Upper lobe of right lung (tissue), 1 donor: ENCODE results near the gene CST11. TPM values are rescaled to one million over a fixed set of nuclear protein-coding genes. Genes with fewer than 3 reads are reported as not detected.
"Not testable (repeated sequence)": the region's sequence is repeated elsewhere in the genome, so short reads cannot be mapped to it uniquely, and the experiment has no call there.

ENCODE experiments used
- ATAC-seq: fragments of 200-7000 bp; cut with Tn5 transposase; one replicate; pipeline ENCODE4 v1.9.1; 2020; ENCODE audit warnings: mild to moderate bottlenecking, moderate library complexity
- DNase-seq: peaks from one replicate; pipeline ENCODE4 v3.0.0-alpha.2; 2020
- H3K27ac ChIP-seq: fragments of 200-600 bp; one replicate; pipeline ENCODE4 v1.8.0; 2022
- H3K27me3 ChIP-seq: fragments of 200-600 bp; one replicate; pipeline ENCODE4 v1.8.0; 2022; ENCODE audit warnings: mild to moderate bottlenecking
- H3K36me3 ChIP-seq: fragments of 200-600 bp; one replicate; pipeline ENCODE4 v1.8.0; 2022
- H3K4me1 ChIP-seq: fragments of 200-600 bp; one replicate; pipeline ENCODE4 v1.8.0; 2022
- H3K4me3 ChIP-seq: fragments of 200-600 bp; one replicate; pipeline ENCODE4 v1.8.0; 2022; ENCODE audit warnings: mild to moderate bottlenecking
- H3K9me3 ChIP-seq: fragments of 200-600 bp; one replicate; pipeline ENCODE4 v1.8.0; 2022
- CTCF ChIP-seq: fragments of 200-600 bp; IDR thresholded peaks from one replicate; pipeline ENCODE4 v1.8.0; 2022; ENCODE audit warnings: antibody characterized with exemption
- intact Hi-C: fragments of 100-400 bp; cut with DNase I; formaldehyde crosslinking; loops from one replicate; pipeline ENCODE4 v1.11.0; 2022
- total RNA-seq: library from RNA; stranded (reverse); fragmentation: NEBNext Ultra II Directional; extraction: Animal tissue kit (Norgen Biotek cat#: 25700); gene quantifications from one replicate; pipeline ENCODE4 v1.2.1, GENCODE V29; 2021
- donor health status: DM: no; HTN: yes; CAD: no; lungs with severe emphysema.

The CST11 gene
- total RNA-seq, 1 donor from 2014 or later, result not detected

DNA sequence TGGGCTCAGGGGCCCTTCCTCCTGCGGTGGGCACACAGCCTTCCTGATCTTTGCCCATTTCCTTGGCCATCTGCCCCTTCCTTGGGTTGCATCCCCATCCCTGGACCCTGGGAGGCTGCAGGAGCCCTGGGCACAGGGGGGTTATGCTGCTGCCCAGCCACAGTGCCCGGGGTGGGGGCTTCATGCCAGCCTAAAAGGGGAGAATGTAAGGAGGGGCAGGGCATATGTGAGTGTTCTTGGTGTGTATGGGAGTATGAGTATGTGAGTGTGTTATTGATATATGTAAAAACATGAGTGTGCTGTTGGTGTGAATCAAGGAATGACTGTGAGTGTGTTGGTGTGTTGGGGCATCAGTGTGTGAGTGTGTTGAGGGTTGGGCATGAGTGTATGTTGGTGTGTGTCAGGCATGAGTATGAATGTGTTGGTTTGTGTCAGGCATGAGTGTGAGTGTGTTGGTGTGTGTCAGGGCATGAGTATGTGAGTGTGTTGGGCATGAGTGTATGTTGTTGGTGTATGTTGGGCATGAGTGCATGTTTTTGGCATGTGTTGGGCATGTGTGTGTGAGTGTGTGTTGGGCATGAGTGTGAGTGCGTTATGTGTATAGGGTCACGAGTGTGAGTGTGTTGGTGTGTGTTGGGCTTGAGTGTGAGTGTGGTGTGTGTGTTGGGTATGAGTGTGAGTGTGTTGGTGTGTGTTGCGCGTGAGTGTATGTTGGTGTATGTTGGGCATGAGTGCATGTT is 23.5 kb upstream of the CST11 start:
- no peaks in the 10 kb centered on the region for H3K4me1 ChIP-seq
- DNase-seq, result no peak
- H3K27me3 ChIP-seq, result no peaks in the 10 kb centered on the region
- TF ChIP-seq CTCF, result no peak
- H3K36me3 ChIP-seq, result no peaks in the 10 kb centered on the region
- ATAC-seq, result peak; percentile 22
- no peaks in the 10 kb centered on the region for H3K9me3 ChIP-seq
- H3K27ac ChIP-seq, result no peak overlapping the region
- intact Hi-C loops, result no loop called here
- H3K4me3 ChIP-seq, result no peak overlapping the region

- Histone ChIP-seq H3K9me3 (no peaks in the 10 kb centered on the region), H3K36me3 (no peaks in the 10 kb centered on the region), H3K4me1 (no peaks in the 10 kb centered on the region), H3K4me3 (no peak overlapping the region), H3K27me3 (no peaks in the 10 kb centered on the region), H3K27ac (no peak overlapping the region)
- intact Hi-C loops, result no loop called here
- DNase-seq (no peak), ATAC-seq (peak; percentile 35)
- no peak for TF ChIP-seq CTCF
These were observed 22.7 kb upstream of the CST11 start for GRCh38 chr20:23475395-23475794.

- H3K9me3 ChIP-seq, H3K27ac ChIP-seq, H3K4me3 ChIP-seq, DNase-seq, H3K27me3 ChIP-seq, H3K36me3 ChIP-seq, intact Hi-C loops, H3K4me1 ChIP-seq, ATAC-seq: not testable (repeated sequence)
These were observed 20.6 kb upstream of the CST11 start for GRCh38 chr20:23473293-23473692.

GRCh38 chr20:23472306-23472705 is 19.6 kb upstream of the CST11 start:
- DNase-seq, result not testable (repeated sequence)

GRCh38 chr20:23466961-23467360 is 14.3 kb upstream of the CST11 start:
- intact Hi-C loops, H3K4me1 ChIP-seq, H3K36me3 ChIP-seq, H3K4me3 ChIP-seq, H3K27me3 ChIP-seq, DNase-seq, ATAC-seq, H3K27ac ChIP-seq: not testable (repeated sequence)
- peaks cover 12% of the 10 kb centered on the region for H3K9me3 ChIP-seq

More at GRCh38 chr20:23472306-23472705, 19.6 kb upstream of the CST11 start:
- H3K36me3 ChIP-seq, H3K27me3 ChIP-seq, H3K27ac ChIP-seq, H3K9me3 ChIP-seq, H3K4me1 ChIP-seq, ATAC-seq, intact Hi-C loops, H3K4me3 ChIP-seq: not testable (repeated sequence)

GRCh38 chr20:23461180-23461579 is 8.5 kb upstream of the CST11 start:
- H3K9me3 ChIP-seq, result no peaks in the 10 kb centered on the region
- ATAC-seq (no peak), DNase-seq (no peak)
- no peaks in the 10 kb centered on the region for H3K27me3 ChIP-seq
- no peak overlapping the region for H3K27ac ChIP-seq
- no peaks in the 10 kb centered on the region for H3K4me1 ChIP-seq
- H3K4me3 ChIP-seq, result no peak overlapping the region
- no peak for TF ChIP-seq CTCF
- no peaks in the 10 kb centered on the region for H3K36me3 ChIP-seq
- intact Hi-C loops, result no loop called here

- H3K4me1 ChIP-seq, result no peaks in the 10 kb centered on the region
- H3K4me3 ChIP-seq, result no peak overlapping the region
- no peak for ATAC-seq
- no peaks in the 10 kb centered on the region for H3K27me3 ChIP-seq
- intact Hi-C loops, result no loop called here
- H3K36me3 ChIP-seq, result no peaks in the 10 kb centered on the region
- no peak overlapping the region for H3K27ac ChIP-seq
- no peak for DNase-seq
- TF ChIP-seq CTCF, result no peak
- no peaks in the 10 kb centered on the region for H3K9me3 ChIP-seq
These were observed 6.9 kb upstream of the CST11 start for GRCh38 chr20:23459461-23460150.
